NK-92 (cell line): ENCODE measurements around the gene CEP126.

ENCODE experiments used
- DNase-seq: peaks from one replicate; lab custom pipeline; 2025; ENCODE audit not compliant: unreplicated experiment; lab: John Stamatoyannopoulos, UW

Gene CEP126

GRCh38 chr11:102007567-102008437, 93.0 kb downstream of the CEP126 start:
- no peak for DNase-seq

- DNase-seq: no peak
Measured at GRCh38 chr11:102010776-102011494, 96.1 kb downstream of the CEP126 start.

- no peak for DNase-seq
Measured at GRCh38 chr11:102012946-102013345, 98.1 kb downstream of the CEP126 start.

- DNase-seq: no peak
Measured at GRCh38 chr11:102014756-102015155, 99.9 kb downstream of the CEP126 start.

GRCh38 chr11:102017026-102017425, 102.2 kb downstream of the CEP126 start:
- no peak for DNase-seq

- no peak for DNase-seq
Measured at GRCh38 chr11:102026217-102026616, 111.4 kb downstream of the CEP126 start.

GRCh38 chr11:102026959-102027358, 112.1 kb downstream of the CEP126 start:
- DNase-seq: no peak

- no peak for DNase-seq
Measured at GRCh38 chr11:102036757-102037156, 121.9 kb downstream of the CEP126 start.

GRCh38 chr11:102046841-102047240, 132.0 kb downstream of the CEP126 start:
- DNase-seq: no peak

GRCh38 chr11:102047305-102047924, 132.6 kb downstream of the CEP126 start, which contains the start of gene CFAP300:
Gene CFAP300, plus strand, starts transcription at chr11:102047437. Its CDS starts 34 bp downstream, at chr11:102047471.
- DNase-seq: no peak
